ENCODE measurements around the gene NEK11. TPM values are rescaled to one million over a fixed set of nuclear protein-coding genes. Genes with fewer than 3 reads are reported as not detected.

The NEK11 gene
- total RNA-seq, 1 donor from 2014 or later: 9.6 TPM

GRCh38 chr3:131110087-131110486 is 83.4 kb downstream of the NEK11 start:
- Mint-ChIP-seq H3K4me1 (ENCODE audit: unreplicated experiment) (peaks cover 9% of the 10 kb centered on the region), H3K27ac (ENCODE audit: unreplicated experiment) (no peak overlapping the region), H3K9me3 (ENCODE audit: unreplicated experiment) (no peaks in the 10 kb centered on the region), H3K27me3 (ENCODE audit: unreplicated experiment) (peaks cover 1% of the 10 kb centered on the region), H3K4me3 (ENCODE audit: unreplicated experiment) (no peak overlapping the region), H3K36me3 (ENCODE audit: low read depth, unreplicated experiment) (no peaks in the 10 kb centered on the region)
- DNase-seq (ENCODE audit: low spot score): no peak
- TF ChIP-seq CTCF (IDR thresholded peaks at IDR 0.05; ENCODE audit: unreplicated experiment): no peak

- peaks cover 5% of the 10 kb centered on the region for H3K4me1 Mint-ChIP-seq (ENCODE audit: unreplicated experiment)
- DNase-seq (ENCODE audit: low spot score): no peak
- no peak for TF ChIP-seq CTCF (IDR thresholded peaks at IDR 0.05; ENCODE audit: unreplicated experiment)
- no peak overlapping the region for H3K4me3 Mint-ChIP-seq (ENCODE audit: unreplicated experiment)
- peaks cover 1% of the 10 kb centered on the region for H3K27me3 Mint-ChIP-seq (ENCODE audit: unreplicated experiment)
- no peak overlapping the region for H3K27ac Mint-ChIP-seq (ENCODE audit: unreplicated experiment)
- H3K9me3 Mint-ChIP-seq (ENCODE audit: unreplicated experiment): no peaks in the 10 kb centered on the region
- H3K36me3 Mint-ChIP-seq (ENCODE audit: low read depth, unreplicated experiment): peaks cover 4% of the 10 kb centered on the region
Measured at GRCh38 chr3:131114256-131114655, 87.6 kb downstream of the NEK11 start.

- no peak for TF ChIP-seq CTCF (IDR thresholded peaks at IDR 0.05; ENCODE audit: unreplicated experiment)
- Mint-ChIP-seq H3K4me3 (ENCODE audit: unreplicated experiment) (no peak overlapping the region), H3K27me3 (ENCODE audit: unreplicated experiment) (no peaks in the 10 kb centered on the region), H3K27ac (ENCODE audit: unreplicated experiment) (no peak overlapping the region), H3K36me3 (ENCODE audit: low read depth, unreplicated experiment) (peaks cover 7% of the 10 kb centered on the region), H3K4me1 (ENCODE audit: unreplicated experiment) (no peaks in the 10 kb centered on the region), H3K9me3 (ENCODE audit: unreplicated experiment) (no peaks in the 10 kb centered on the region)
- DNase-seq (ENCODE audit: low spot score): no peak
Measured at GRCh38 chr3:131125684-131126083, 99.0 kb downstream of the NEK11 start.

- Mint-ChIP-seq H3K27ac (ENCODE audit: unreplicated experiment) (no peak overlapping the region), H3K36me3 (ENCODE audit: low read depth, unreplicated experiment) (peaks cover 2% of the 10 kb centered on the region), H3K9me3 (ENCODE audit: unreplicated experiment) (no peaks in the 10 kb centered on the region), H3K27me3 (ENCODE audit: unreplicated experiment) (no peaks in the 10 kb centered on the region), H3K4me1 (ENCODE audit: unreplicated experiment) (no peaks in the 10 kb centered on the region), H3K4me3 (ENCODE audit: unreplicated experiment) (no peak overlapping the region)
- no peak for DNase-seq (ENCODE audit: low spot score)
- no peak for TF ChIP-seq CTCF (IDR thresholded peaks at IDR 0.05; ENCODE audit: unreplicated experiment)
Measured at GRCh38 chr3:131140891-131141290, 114.2 kb downstream of the NEK11 start.

GRCh38 chr3:131141770-131142169 is 115.1 kb downstream of the NEK11 start:
- Mint-ChIP-seq H3K4me1 (ENCODE audit: unreplicated experiment) (no peaks in the 10 kb centered on the region), H3K27me3 (ENCODE audit: unreplicated experiment) (no peaks in the 10 kb centered on the region), H3K9me3 (ENCODE audit: unreplicated experiment) (no peaks in the 10 kb centered on the region), H3K27ac (ENCODE audit: unreplicated experiment) (no peak overlapping the region), H3K4me3 (ENCODE audit: unreplicated experiment) (no peak overlapping the region), H3K36me3 (ENCODE audit: low read depth, unreplicated experiment) (peaks cover 2% of the 10 kb centered on the region)
- TF ChIP-seq CTCF (IDR thresholded peaks at IDR 0.05; ENCODE audit: unreplicated experiment): no peak
- DNase-seq (ENCODE audit: low spot score): no peak

All from endothelial cell (in vitro differentiated cells).